GM12878 (cell line): ENCODE data around the gene FOXK1. TPM values are rescaled to one million over a fixed set of nuclear protein-coding genes. Genes with fewer than 3 reads are reported as not detected.

Source experiments
- ATAC-seq: fragments of 200-7000 bp; cut with Tn5 transposase; 3 replicates; pipeline ENCODE4 v1.9.1; 2020; ENCODE audit warnings: mild to moderate bottlenecking, moderate library complexity
- BruUV-seq: library from RNA; stranded (reverse); fragments of 400-500 nt; replicated peaks from 2 replicates; lab custom pipeline; 2021; lab: Mats Ljungman, UMichigan
- CTCF ChIA-PET: fragments of 300-600 bp; sonication (Branson Sonifier 250); formaldehyde crosslinking; extraction: SDS; loops from one replicate; lab custom pipeline; 2021; ENCODE audit warnings: inconsistent platforms; lab: Yijun Ruan, JAX
- POLR2A ChIA-PET: fragments of 350-600 bp; formaldehyde crosslinking; extraction: SDS; loops from one replicate; lab custom pipeline; 2021; ENCODE audit warnings: inconsistent platforms; lab: Charles Lee
- RAD21 ChIA-PET: fragments of 300-600 bp; sonication (Branson Sonifier 250); formaldehyde crosslinking; loops from one replicate; lab custom pipeline; 2023; ENCODE audit warnings: antibody characterized with exemption; ENCODE audit not compliant: unreplicated experiment; lab: Charles Lee
- SMC1A ChIA-PET: fragments of 300-600 bp; sonication (Branson Sonifier 250); formaldehyde crosslinking; loops from one replicate; lab custom pipeline; 2023; ENCODE audit not compliant: unreplicated experiment, uncharacterized antibody; lab: Charles Lee
- DNase-seq: peaks from one replicate; pipeline ENCODE4 v3.0.0-alpha.2; 2011; ENCODE audit warnings: low read depth, low spot score
- FAIRE-seq: peaks from 3 replicates; lab custom pipeline; 2011; peaks lifted over from hg19 to GRCh38; lab: Jason Lieb, UNC
- H2AFZ ChIP-seq: 2 replicates; pipeline ENCODE4 v1.6.0; 2011; ENCODE audit warnings: low read depth, low read length, control low read depth; ENCODE audit not compliant: control insufficient read depth
- H3K27ac ChIP-seq: 2 replicates; pipeline ENCODE4 v1.5.1; 2011; ENCODE audit warnings: control low read depth; ENCODE audit not compliant: control insufficient read depth, insufficient read depth
- H3K27me3 ChIP-seq, 2 experiments: replicated peaks in 1 of 2; 2 replicates each; pipeline versions ENCODE4 v1.6.0 to v1.6.1; 2011; ENCODE audit warnings: low read length in 1 of 2; ENCODE audit not compliant: control insufficient read depth in 2 of 2, insufficient read depth in 2 of 2
- H3K36me3 ChIP-seq, 2 experiments: 2 replicates each; pipeline ENCODE4 v1.5.1; 2011; ENCODE audit warnings: low read length in 1 of 2; ENCODE audit not compliant: control insufficient read depth in 2 of 2, insufficient read depth in 2 of 2
- H3K4me1 ChIP-seq: 2 replicates; pipeline ENCODE4 v1.6.1; 2011; ENCODE audit warnings: mild to moderate bottlenecking, low read length, moderate library complexity, mixed read lengths; ENCODE audit not compliant: control insufficient read depth, insufficient read depth
- H3K4me2 ChIP-seq: 2 replicates; pipeline ENCODE4 v1.6.0; 2011; ENCODE audit warnings: control low read depth; ENCODE audit not compliant: control insufficient read depth, insufficient read depth
- H3K4me3 ChIP-seq: fragments of 200-600 bp; sonication (generic); 2 replicates; pipeline ENCODE4 v1.5.1; 2016
- H3K79me2 ChIP-seq: 2 replicates; pipeline ENCODE4 v1.6.0; 2011; ENCODE audit warnings: low read length; ENCODE audit not compliant: control insufficient read depth, insufficient read depth
- H3K9ac ChIP-seq: 2 replicates; pipeline ENCODE4 v1.8.0; 2011; ENCODE audit warnings: low read length, control low read depth, mixed read lengths; ENCODE audit not compliant: control insufficient read depth, insufficient read depth
- H3K9me3 ChIP-seq: replicated peaks from 3 replicates; pipeline ENCODE4 v1.5.1; 2011; ENCODE audit warnings: mild to moderate bottlenecking, low read length; ENCODE audit not compliant: control insufficient read depth, insufficient read depth
- H4K20me1 ChIP-seq: 2 replicates; pipeline ENCODE4 v1.6.0; 2011; ENCODE audit not compliant: control insufficient read depth, insufficient read depth
- BRCA1 ChIP-seq: IDR thresholded peaks from 2 replicates; pipeline ENCODE4 v1.6.1; 2011; ENCODE audit warnings: low read depth, low read length, improper control_type of control experiment
- CEBPB ChIP-seq, 2 experiments: fragments of 150-350 bp in 1 of 2; IDR thresholded peaks; 2 replicates each; pipeline ENCODE4 v1.6.1; 2012 to 2014; ENCODE audit warnings: low read depth in 2 of 2, low read length in 2 of 2, borderline replicate concordance in 1 of 2, inconsistent platforms in 1 of 2
- CHD1 ChIP-seq: IDR thresholded peaks from 2 replicates; pipeline ENCODE4 v1.6.1; 2012; ENCODE audit warnings: low read depth, low read length, improper control_type of control experiment
- EZH2 ChIP-seq: IDR thresholded peaks from 2 replicates; pipeline ENCODE4 v1.6.1; 2012; ENCODE audit warnings: low read depth, mild to moderate bottlenecking, control low read depth, inconsistent platforms, low read length, borderline replicate concordance; ENCODE audit not compliant: control insufficient read depth
- FOXK2 ChIP-seq: fragments of 450-650 bp; IDR thresholded peaks from 2 replicates; pipeline ENCODE4 v1.6.1; 2017; ENCODE audit warnings: mild to moderate bottlenecking, moderate library complexity
- JUND ChIP-seq: IDR thresholded peaks from 2 replicates; pipeline ENCODE4 v1.6.1; 2012; ENCODE audit warnings: low read depth, mild to moderate bottlenecking, low read length, improper control_type of control experiment, moderate library complexity
- MTA3 ChIP-seq: IDR thresholded peaks from 2 replicates; pipeline ENCODE4 v1.6.1; 2012; ENCODE audit warnings: low read length, inconsistent platforms, borderline replicate concordance
- NR2C2 ChIP-seq: IDR thresholded peaks from 2 replicates; pipeline ENCODE4 v1.6.1; 2011; ENCODE audit warnings: borderline replicate concordance, low read depth; ENCODE audit not compliant: control insufficient read depth, insufficient read length
- PAX5 ChIP-seq: IDR thresholded peaks from 2 replicates; pipeline ENCODE4 v1.6.1; 2011; ENCODE audit warnings: low read depth, low read length, borderline replicate concordance
- POLR2AphosphoS5 ChIP-seq: IDR thresholded peaks from 2 replicates; pipeline ENCODE4 v1.6.1; 2011; ENCODE audit warnings: mild to moderate bottlenecking, low read length, inconsistent platforms
- RELA ChIP-seq: fragments of 450-650 bp; IDR thresholded peaks from 2 replicates; pipeline ENCODE4 v1.8.0; 2014; ENCODE audit warnings: borderline replicate concordance; ENCODE audit not compliant: partially characterized antibody
- SP1 ChIP-seq: IDR thresholded peaks from one replicate; pipeline ENCODE4 v1.6.1; 2011; ENCODE audit warnings: low read depth, low read length
- SUZ12 ChIP-seq: fragments of 200-600 bp; sonication (generic); IDR thresholded peaks from one replicate; pipeline ENCODE4 v1.6.1; 2018; ENCODE audit warnings: antibody characterized with exemption, mild to moderate bottlenecking; ENCODE audit not compliant: unreplicated experiment
- YY1 ChIP-seq: IDR thresholded peaks from 2 replicates; pipeline ENCODE4 v1.6.1; 2011; ENCODE audit warnings: low read depth, mild to moderate bottlenecking, low read length
- ZNF24 ChIP-seq: fragments of 450-650 bp; IDR thresholded peaks from 2 replicates; pipeline ENCODE4 v1.6.1; 2017; ENCODE audit warnings: antibody characterized with exemption, mild to moderate bottlenecking
- ZSCAN29 ChIP-seq: fragments of 450-650 bp; IDR thresholded peaks from 2 replicates; pipeline ENCODE4 v1.6.1; 2017; ENCODE audit warnings: mild to moderate bottlenecking, moderate library complexity
- WGBS: methylation state at CpG from one replicate; pipeline ENCODE4 v1.1.6; 2016; ENCODE audit warnings: low lambda C conversion rate; ENCODE audit not compliant: insufficient replicate concordance, insufficient coverage; ENCODE audit errors: missing lambda C conversion rate; 5-methylcytosine and 5-hydroxymethylcytosine counted together
- in situ Hi-C: fragments of 300-500 bp; cut with MboI; formaldehyde crosslinking; loops from 9 replicates; pipeline ENCODE4 v1.14.3; 2018; ENCODE audit warnings: mixed read lengths
- intact Hi-C: fragments of 100-400 bp; cut with micrococcal nuclease; formaldehyde crosslinking; loops from one replicate; pipeline ENCODE4 v1.14.2; 2022; ENCODE audit not compliant: unreplicated experiment
- polyA plus RNA-seq, 11 experiments: library from polyadenylated mRNA; depleted of rRNA in 4 of 11; unstranded in 6 of 11; stranded (reverse) in 5 of 11; fragments of >200 nt; fragmentation: Nextera tagmentation in 4 of 11; fragmentation: Illumina TruSeq in 1 of 11; extraction: Ambion mirVana in 4 of 11; extraction: Trizol in 1 of 11; gene quantifications; 1 replicate in 1 of 11; 2 replicates in 10 of 11; pipeline versions ENCODE4 v1.2.1 to v1.2.3, GENCODE V29; 2011 to 2016; ENCODE audit warnings: inconsistent platforms in 2 of 11, missing spikeins in 2 of 11, low read depth in 1 of 11
- total RNA-seq, 4 experiments: library from RNA; depleted of rRNA in 3 of 4; stranded (reverse); fragments of >200 nt in 3 of 4; fragmentation: Illumina TruSeq in 1 of 4; extraction: Trizol in 1 of 4; gene quantifications; 2 replicates each; pipeline versions ENCODE4 v1.2.1 to v1.2.3, GENCODE V29; 2013 to 2021
- TF ChIP-seq, protein P1 (sequence below): IDR thresholded peaks from 2 replicates; pipeline ENCODE4 v1.6.1; 2012; ENCODE audit warnings: low read depth, low read length, improper control_type of control experiment
- TF ChIP-seq, protein P2 (sequence below): IDR thresholded peaks from 2 replicates; pipeline ENCODE4 v1.6.1; 2011; ENCODE audit warnings: low read depth, low read length, improper control_type of control experiment, borderline replicate concordance
- TF ChIP-seq, protein P3 (sequence below): fragments of 450-650 bp; IDR thresholded peaks from 2 replicates; pipeline ENCODE4 v1.6.1; 2017; ENCODE audit warnings: borderline replicate concordance
- TF ChIP-seq, protein P4 (sequence below): fragments of 450-650 bp; IDR thresholded peaks from 2 replicates; pipeline ENCODE4 v1.6.1; 2018; ENCODE audit warnings: borderline replicate concordance, mild to moderate bottlenecking; ENCODE audit not compliant: partially characterized antibody

FOXK1 gene
- total and polyA plus RNA-seq, 10 of the 15 experiments (the other 5 are each of a cell fraction or from before 2014, with no cell fraction given), result 0.24 to 31.8 (median 4.5) TPM

DNA sequence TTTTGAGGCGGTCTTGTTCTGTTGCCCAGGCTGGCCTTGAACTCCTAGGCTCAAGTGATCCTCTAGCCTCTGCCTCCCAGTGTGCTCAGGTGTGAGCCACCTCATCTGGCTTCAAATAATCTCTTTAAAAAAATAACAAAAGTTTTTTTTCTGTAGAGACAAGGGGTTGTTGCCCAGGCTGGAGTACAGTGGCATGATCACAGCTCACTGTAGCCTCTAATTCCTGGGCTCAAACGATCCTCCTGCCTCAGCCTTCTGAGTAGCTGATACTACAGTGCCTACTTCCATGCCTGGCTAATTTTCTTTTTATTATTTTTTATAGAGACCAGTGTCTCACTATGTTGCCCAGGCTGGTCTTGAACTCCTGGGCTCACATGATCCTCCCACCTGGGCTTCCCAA, 11.7 kb downstream of the FOXK1 start (continued):
- no peak for TF ChIP-seq CHD1
- TF ChIP-seq BRCA1, result no peak
- TF ChIP-seq JUND, result no peak
- no peak for TF ChIP-seq RELA
- TF ChIP-seq, protein P1, sequence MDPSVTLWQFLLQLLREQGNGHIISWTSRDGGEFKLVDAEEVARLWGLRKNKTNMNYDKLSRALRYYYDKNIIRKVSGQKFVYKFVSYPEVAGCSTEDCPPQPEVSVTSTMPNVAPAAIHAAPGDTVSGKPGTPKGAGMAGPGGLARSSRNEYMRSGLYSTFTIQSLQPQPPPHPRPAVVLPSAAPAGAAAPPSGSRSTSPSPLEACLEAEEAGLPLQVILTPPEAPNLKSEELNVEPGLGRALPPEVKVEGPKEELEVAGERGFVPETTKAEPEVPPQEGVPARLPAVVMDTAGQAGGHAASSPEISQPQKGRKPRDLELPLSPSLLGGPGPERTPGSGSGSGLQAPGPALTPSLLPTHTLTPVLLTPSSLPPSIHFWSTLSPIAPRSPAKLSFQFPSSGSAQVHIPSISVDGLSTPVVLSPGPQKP, result no peak
- no peak for TF ChIP-seq MTA3
- no peak for TF ChIP-seq SP1
- TF ChIP-seq, all 136 proteins: peak for 0

DNA sequence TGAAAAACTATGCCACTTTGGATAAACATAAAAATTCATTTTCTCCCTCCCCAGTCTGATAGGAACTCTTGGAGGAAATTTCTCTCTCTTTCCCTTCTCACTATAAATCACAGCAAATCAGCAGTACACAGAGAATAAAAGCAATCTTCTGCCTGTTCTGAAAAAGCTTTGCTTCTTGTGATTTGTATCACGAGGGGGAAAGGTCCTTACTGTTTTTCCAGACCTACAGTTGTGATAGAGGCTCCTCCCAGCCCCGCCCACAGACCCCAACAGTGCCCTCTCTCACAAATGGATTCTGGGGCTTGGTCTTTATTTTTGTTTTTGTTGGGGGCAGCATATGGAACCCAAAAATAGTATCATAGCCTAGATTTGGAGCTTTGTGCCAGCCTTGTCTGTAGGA, 12.2 kb downstream of the FOXK1 start:
- in situ Hi-C loops, result no loop called here
- H3K9ac ChIP-seq, result no peak overlapping the region
- no peak for ATAC-seq
- FAIRE-seq, result no peak
- intact Hi-C loops, result no loop called here
- H3K4me2 ChIP-seq, result no peak overlapping the region
- SMC1A ChIA-PET, result no interaction called here
- WGBS, result 100% methylated on average over 2 of the region's 2 CpGs
- DNase-seq, result no peak
- peaks cover 56% of the 10 kb centered on the region for H3K79me2 ChIP-seq
- peaks cover 8% of the 10 kb centered on the region for H3K4me1 ChIP-seq
- no peaks in the 10 kb centered on the region for H3K9me3 ChIP-seq
- H4K20me1 ChIP-seq, result no peaks in the 10 kb centered on the region
- H3K27me3 ChIP-seq, result no peaks in the 10 kb centered on the region
- POLR2A ChIA-PET, result no interaction called here
- no TSS peak for BruUV-seq
- H3K4me3 ChIP-seq, result no peak overlapping the region
- peaks cover 0 to 6% of the 10 kb centered on the region in 2 experiments; a peak in 2 of 4 replicates for H3K36me3 ChIP-seq
- RAD21 ChIA-PET, result no interaction called here
- CTCF ChIA-PET, result no interaction called here
- H3K27ac ChIP-seq, result no peak overlapping the region
- no peak overlapping the region for H2AFZ ChIP-seq
- TF ChIP-seq CEBPB (IDR thresholded peaks at IDR 0.05; ENCODE audit: borderline replicate concordance in 1 of 2, low read depth in 2 of 2, low read length in 2 of 2) (no peak), YY1 (no peak), NR2C2 (no peak), SUZ12 (no peak), BRCA1 (no peak), ZSCAN29 (no peak), POLR2AphosphoS5 (no peak), ZNF24 (no peak), FOXK2 (no peak), EZH2 (no peak), PAX5 (no peak)
- TF ChIP-seq, protein P2, sequence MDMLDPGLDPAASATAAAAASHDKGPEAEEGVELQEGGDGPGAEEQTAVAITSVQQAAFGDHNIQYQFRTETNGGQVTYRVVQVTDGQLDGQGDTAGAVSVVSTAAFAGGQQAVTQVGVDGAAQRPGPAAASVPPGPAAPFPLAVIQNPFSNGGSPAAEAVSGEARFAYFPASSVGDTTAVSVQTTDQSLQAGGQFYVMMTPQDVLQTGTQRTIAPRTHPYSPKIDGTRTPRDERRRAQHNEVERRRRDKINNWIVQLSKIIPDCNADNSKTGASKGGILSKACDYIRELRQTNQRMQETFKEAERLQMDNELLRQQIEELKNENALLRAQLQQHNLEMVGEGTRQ, result no peak
- TF ChIP-seq, protein P3, sequence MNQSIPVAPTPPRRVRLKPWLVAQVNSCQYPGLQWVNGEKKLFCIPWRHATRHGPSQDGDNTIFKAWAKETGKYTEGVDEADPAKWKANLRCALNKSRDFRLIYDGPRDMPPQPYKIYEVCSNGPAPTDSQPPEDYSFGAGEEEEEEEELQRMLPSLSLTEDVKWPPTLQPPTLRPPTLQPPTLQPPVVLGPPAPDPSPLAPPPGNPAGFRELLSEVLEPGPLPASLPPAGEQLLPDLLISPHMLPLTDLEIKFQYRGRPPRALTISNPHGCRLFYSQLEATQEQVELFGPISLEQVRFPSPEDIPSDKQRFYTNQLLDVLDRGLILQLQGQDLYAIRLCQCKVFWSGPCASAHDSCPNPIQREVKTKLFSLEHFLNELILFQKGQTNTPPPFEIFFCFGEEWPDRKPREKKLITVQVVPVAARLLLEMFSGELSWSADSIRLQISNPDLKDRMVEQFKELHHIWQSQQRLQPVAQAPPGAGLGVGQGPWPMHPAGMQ, result no peak
- TF ChIP-seq, protein P4, sequence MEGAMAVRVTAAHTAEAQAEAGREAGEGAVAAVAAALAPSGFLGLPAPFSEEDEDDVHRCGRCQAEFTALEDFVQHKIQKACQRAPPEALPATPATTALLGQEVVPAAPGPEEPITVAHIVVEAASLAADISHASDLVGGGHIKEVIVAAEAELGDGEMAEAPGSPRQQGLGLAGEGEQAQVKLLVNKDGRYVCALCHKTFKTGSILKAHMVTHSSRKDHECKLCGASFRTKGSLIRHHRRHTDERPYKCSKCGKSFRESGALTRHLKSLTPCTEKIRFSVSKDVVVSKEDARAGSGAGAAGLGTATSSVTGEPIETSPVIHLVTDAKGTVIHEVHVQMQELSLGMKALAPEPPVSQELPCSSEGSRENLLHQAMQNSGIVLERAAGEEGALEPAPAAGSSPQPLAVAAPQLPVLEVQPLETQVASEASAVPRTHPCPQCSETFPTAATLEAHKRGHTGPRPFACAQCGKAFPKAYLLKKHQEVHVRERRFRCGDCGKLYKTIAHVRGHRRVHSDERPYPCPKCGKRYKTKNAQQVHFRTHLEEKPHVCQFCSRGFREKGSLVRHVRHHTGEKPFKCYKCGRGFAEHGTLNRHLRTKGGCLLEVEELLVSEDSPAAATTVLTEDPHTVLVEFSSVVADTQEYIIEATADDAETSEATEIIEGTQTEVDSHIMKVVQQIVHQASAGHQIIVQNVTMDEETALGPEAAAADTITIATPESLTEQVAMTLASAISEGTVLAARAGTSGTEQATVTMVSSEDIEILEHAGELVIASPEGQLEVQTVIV, result no peak
